ENCODE measurements around the gene DYRK1A.

DYRK1A gene

DNA sequence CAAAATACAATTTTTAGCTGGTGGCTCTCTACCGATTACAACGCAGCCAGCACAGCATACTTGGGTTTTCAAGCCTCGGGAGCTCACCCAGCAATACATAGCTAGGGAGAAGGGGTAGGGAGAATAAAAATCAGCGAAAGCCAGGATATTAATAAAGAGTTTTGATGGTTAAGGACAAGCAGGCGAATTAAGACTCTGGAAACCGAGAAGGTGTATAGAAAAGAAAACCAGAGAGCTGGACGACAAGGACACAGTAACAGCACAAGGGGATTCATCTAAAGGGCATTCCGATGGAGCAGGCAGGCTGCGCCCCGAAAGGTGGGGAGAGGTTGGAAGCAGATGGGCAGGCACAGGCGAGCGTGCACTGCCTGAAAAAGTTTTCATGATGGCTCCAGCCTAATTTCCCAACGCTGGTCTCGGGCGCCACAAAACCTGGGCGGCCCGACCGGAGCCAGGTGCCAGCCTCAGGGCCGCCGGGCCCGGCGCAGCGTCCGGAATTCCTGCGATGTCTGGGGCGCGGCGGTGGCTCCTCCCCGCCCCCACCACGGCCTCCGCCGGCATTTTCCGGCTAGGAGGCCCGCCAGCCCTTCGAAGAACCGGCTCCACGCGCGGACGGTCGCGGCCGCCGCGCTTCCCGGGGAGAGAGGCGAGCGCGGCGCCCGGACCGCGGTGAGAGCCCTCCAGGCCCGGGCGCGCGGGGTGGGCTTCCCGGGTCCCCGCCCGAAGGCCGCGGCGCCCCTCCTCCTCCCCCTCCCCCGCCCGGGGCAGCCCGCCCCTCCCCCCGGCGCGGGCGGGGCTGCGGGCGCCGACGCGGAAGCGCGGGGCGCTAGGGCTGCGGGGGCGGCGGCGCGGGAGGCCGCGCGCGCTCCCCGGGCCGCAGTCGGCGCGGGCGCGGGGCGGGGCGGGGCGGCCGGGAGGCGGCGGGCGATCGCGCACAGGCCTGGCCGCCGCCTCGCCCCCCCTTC is 774 bp upstream of the DYRK1A start:
- DNase-seq (ENCODE audit: low spot score) = peak; percentile 88

DNA sequence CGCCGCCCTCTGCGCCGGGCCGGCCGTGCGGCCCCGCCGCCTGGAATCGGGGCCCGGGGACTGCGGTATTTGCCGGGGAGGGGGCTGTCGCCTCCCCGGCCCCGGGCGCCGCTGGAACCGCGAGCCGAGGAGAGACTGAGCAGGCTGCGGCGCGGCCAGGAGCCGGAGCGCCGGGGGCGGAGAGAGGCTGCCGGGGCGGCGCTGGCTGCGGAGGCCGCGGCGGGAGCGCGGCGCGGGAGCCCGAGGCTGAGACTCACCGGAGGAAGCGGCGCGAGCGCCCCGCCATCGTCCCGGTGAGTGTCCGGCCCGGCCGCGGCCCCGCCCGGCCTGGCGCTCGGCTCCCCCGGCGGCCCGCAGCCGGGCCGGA is 746 bp downstream of the DYRK1A start:
- no peak for DNase-seq (ENCODE audit: low spot score)

DNA sequence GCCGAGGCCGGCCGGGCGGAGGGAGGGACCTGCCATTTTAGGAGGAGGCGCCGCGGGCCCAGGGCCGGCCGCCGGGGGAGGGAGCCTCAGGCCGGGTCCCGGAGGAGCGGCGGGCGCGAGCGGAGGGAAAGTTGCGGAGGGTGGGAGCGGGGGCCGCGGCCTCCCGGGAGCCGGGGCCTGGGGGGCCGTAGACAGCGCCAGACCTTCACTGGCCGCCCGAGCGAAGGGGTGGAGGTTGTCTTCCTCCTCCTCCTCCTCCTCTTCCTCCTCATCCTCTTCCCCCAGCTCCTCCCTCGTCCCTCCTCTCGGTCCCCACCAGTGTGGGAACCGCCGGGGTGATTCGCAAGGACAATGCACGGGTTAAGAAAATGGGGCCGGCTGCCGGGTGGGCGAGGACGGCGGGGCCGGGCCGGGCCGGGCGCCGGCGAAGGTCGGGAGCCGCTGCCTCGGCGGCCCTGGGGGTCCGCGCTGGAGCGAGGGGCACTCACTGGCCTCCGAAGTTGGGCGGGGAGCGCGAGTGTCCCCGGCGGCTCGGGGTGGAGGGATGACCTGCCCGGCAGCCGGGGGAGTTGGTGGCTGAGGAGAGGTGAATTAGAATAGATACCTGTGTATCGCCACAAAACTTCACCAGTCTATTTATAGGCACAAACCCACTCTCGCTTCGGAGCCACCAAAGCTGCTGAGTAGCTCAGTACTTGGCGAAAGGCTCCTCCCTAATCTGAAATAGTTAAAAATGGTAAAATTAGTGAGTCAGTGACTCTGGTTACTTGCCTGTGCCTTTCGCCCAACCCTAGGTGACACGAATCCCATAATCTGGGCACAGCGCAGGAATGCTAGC is 1.3 kb downstream of the DYRK1A start:
- DNase-seq (ENCODE audit: low spot score) = peak; percentile 57

DNA sequence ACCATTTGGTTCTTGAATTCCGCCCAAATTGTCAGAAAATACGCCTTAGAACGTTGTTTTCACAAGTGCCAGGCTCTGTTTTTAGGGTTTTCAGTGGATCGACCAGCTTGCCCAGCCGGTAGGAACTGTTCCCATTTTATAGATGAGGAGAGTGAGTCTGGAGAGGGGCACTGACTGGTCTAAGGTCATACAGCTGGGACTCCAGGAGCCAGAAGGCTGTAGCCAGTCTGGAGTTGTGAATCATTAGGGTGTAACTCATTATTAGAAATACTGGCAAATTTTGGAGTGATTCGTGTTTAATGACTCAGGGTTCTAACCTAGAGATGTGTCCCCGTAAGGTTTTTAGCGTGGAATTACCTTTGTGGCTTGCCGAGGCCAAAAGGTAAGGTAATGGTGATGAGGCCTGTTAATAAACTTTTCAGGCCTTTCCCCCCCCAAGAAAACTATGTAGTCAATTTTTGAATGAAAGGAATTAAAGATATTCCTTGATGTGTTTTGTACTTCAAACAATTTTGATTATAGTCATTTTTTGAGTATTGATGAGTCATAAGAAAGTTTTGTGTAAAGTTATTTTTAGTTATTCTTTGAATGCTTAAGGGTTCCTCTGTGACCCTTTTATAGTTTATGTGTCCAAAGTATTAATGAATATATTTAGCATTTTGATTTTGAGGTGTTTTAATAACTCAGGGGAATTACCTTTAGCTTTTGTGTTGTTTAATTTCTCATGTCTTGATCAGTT is 2.1 kb downstream of the DYRK1A start:
- no peak for DNase-seq (ENCODE audit: low spot score)

DNA sequence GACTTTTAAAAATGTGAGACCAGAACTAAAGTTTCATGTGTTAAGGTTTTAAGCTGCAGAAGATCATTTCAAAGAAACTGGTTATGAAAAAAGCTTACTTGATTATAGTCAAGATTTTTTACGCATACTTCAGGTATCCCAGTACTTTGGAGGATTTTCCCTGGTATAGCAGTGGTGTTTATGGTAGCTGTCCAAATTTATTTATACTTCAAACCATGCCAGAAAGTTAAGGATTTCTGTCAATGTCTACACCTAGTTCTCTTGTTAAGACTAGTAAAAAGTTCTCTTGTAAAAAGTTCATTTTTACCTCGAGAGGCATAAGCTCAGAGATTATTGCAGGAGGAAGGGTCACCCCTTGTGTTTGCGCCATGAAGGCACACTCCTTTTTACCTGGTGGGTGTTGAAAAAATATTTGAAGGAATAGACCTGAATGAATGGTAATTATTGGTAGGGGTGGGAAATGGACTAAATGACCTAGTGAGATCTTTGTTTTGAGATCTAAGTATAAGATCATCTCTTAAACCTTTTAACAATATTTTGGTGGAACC is 2.8 kb downstream of the DYRK1A start:
- no peak for DNase-seq (ENCODE audit: low spot score)

DNA sequence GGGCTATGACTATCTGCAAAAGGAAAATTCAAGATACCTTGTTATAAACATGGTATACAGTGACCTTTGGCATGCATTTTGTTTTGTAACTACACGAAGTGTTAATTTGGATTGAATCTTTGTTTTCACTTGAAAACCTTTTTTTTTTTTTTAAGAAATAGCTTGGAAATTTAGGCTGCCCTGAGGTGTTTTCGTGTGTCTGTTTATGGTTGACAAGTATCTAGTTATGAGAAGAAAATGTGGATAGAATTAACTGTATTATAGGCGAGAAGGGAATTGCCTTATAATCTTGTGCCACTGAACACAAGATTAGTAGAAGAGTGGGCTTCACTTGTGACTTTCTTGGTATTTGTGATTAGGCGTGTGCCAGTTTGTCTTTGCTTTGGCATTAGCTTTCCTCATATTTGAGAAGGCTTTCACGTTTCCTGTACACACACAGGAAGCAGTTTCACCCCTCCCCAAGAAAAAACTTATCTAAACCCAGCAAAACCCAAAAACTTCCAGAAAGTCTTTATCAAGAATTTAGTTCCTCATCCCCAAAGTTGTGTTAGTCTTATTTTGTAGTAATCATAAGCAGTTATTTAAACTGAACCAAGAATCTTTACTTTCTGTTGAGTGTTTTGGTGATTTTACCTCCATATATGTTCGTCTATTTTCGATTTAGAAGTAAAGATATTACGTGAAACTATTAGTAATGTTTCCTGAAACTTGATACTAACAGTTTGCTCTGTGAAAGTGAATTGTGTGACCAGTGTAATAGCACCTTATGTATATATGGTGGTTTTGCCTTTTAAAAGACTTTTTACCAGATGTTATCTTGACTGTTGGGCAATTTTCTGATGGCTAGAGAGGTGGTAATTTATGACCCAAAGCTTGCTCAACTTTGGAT is 3.8 kb downstream of the DYRK1A start:
- DNase-seq (ENCODE audit: low spot score) = no peak

DNA sequence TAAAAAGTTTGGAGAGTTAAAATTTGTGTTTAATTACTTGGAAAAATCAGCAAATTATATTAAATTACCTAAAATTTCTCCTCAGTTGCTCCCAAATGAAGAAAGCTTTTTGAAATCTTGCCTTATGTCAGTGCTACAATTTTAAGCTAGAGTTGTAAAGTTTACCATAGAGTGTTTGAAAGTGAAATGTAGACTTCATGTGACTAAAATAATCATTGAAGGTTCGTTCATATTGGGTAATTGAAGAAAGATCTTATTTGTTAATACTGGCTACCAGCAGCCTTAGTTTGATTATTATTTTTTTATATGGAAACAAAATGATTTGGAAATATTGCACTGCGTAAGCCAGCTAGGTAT is 4.4 kb downstream of the DYRK1A start:
- no peak for DNase-seq (ENCODE audit: low spot score)

DNA sequence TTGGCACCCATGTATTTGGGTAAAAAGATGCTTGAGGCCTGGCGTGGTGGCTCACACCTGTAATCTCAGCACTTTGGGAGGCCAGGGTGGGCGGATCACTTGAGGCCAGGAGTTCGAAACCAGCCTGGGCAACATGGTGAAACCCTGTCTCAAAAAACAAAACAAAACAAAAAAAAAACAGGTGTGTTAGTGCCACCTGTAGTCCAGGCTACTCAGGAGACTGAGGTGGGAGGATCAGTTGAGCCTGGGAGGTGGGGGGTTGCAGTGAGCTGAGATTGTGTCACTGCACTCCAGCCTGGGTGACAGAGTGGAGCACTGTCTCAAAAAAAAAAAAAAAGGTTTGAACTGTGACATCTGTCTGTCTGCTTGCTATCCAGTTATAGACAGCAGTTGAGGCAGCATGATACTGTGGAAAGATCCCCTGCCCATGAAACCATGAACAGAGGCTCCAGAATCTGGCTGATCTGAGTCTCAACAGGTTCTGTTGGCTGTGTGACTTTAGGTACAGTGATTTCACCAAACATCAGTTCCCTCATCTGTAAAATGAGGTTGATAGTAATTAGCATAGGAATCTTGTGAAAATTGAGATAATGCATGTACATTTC is 5.7 kb downstream of the DYRK1A start:
- DNase-seq (ENCODE audit: low spot score) = no peak

DNA sequence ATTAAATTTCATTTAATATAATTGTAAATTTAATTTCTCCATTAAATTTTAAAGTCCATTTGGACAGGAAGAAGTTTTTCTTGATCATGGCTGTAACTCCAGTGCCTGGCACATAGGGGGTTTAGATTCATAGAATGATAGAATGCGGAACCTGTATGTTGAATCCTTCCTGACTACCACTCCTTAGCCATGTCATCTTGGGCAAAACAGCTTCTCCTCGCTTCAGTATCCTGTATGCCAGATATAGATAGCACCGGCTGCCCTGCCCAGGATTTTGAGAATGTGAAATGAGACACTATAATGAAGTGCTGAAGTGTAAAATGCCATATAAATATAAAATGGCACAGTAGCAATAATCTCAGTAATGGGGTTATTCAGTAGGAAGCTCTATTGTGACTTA is 6.4 kb downstream of the DYRK1A start:
- no peak for DNase-seq (ENCODE audit: low spot score)

DNA sequence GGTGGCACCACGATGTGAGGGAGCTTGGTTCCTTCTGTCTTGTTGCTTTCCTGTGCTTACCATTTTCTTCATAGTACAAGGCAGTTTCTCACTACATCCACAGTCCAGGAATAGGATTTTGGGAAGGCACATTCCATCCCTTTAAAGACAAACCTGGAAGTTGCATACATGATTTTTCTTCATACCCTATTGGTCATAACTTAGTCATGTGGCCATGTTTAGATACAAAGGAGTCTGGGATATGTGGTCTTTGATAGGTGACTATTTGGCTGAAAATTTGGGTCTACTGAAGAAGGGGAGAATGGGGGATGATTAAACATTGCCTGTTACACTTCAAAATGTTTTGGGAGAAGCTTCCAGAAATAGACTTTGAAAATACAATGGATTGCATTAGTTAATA is 7.0 kb downstream of the DYRK1A start:
- DNase-seq (ENCODE audit: low spot score) = no peak

DNA sequence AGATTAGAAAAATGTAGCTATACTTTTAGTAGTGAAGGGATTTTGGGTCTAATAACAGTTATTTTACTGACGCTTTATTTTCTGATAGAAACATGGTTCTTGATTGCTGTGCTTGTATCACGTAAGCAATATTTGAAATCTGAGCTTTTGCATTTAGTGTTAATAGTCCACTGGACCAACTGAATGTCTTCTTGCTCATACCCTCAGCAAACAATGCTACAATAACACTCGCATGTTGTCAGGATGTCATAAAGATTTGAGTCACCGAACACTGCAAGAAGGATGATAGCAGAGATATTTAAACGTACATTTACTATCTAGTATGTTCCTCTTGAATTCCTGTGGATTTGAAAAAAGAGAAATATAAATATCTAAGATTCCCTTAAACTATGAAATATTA is 7.5 kb downstream of the DYRK1A start:
- no peak for DNase-seq (ENCODE audit: low spot score)

DNA sequence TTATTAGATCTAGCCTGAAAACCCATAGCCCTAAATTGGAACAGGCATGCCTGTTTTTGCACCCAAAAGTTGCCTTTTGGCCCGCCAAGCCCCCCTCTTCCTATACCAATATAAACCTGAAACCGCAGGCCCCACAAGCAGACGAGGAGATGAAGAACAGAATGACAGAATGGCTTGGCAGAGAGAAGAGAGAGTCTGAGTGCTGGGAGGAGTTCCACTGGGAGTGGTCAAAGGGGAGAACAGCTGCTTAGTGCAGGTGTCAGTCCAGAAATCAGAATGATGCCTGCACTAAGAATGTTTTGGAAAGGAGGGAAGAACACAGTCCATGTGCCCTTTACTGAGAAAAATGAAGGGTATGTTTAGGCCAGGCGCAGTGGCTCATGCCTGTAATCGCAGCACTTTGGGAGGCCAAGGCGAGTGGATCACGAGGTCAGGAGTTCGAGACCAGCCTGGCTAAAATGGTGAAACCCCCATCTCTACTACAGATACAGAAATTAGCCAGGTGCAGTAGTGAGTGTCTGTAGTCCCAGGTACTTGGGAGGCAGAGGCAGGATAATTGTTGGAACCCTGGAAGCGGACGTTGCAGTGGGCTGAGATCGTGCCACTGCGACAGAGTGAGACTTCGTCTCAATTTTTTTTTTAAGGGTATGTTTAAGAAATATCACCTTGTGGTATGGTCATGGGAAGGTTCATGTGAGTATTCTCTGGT is 9.4 kb downstream of the DYRK1A start:
- DNase-seq (ENCODE audit: low spot score) = no peak

DNA sequence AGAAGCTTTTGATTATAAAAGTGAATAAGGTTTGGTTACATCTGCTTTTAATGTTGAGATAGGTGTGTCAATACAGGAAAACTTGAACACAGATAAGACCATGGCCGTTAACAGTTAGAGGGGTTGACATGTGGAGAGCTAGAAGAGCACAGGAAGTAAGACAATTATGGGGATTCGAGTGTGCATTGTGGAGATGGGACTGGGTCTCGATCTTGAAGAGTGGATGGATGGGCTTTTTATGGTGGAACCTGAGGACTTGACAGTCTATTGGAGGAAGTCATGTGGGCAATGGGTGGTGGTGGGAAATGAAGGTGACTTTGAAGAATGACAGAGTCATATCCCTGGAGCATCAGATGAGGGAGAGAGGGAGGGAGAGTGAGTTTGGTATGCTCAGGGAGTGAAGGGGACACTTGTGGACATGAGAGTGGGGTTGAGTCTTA is 12.1 kb downstream of the DYRK1A start:
- no peak for DNase-seq (ENCODE audit: low spot score)

DNA sequence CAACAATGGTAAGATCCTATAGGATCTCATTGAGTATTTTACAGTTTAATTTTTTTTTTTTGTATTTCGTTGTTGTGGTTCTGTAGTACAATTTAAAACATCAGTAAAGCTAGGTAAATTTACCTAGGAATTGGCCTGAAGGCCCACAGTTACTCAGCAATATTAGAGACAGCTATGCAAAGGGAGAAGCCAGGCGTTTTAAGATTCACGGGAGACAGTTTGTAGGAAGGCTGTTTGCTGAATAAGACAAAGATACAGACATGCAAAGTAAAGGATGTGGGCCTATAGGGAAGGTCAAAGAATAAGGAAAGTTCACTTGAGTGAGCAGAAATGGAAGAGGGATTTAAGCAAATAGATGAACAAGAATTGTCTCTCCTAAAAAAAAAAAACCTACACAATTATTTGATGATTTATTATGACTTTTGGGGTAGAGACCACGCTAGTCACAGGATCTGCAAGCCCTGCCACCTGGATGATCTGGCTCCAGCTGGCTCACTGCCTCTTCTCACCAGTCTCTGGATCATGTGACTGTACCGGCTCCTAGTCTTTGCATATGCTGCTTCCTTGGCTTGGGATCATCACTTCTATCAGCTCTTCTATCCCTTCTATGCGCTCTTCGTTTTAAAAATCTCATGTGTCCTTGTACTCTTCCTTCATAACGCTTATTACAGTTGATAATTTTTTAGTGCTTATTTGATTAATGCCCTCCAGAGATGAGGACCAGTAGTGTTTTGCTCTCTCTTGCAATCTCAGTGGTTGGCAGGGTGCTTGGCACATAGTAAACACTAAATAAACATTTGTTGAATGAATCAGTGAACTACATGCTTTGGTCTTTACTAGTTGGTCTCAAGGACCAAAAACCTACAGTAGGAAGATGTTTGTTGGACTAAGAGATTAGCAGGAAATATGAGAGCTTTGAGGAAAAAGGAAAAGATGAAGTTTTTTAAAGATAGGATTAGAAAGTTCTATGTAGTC is 14.1 kb downstream of the DYRK1A start:
- no peak for DNase-seq (ENCODE audit: low spot score)

DNA sequence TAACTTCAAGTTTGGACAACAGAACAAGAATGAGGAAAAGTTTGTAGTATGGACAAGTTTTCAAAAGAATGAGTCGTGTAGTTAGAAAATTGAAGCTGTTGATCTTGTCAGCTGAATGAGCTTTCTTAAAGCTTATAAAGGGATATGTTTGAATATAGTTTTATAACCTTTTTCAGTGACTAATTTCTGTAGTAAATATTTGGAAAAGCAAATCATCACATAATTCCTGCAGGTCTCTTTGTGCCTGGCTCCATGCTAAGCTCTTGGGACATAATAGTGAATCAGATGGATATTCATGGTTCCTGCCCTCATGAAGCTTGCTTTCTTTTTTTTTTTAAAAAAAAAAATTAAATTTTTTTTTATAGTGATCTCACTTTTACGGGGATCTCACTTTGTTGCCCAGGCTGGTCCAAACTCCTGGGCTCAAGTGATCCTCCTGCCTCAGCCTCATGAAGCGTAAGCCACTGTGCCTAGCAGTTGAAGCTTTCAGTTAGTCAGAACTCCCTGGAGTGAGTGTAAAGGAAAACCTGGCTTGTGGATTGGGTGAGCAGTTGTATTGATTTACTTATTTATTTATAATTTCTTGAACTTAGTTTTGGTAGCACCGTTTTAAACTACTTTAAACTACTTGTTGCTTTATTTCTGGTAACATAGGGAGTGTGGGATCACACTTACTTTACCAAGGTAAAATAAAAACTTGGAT is 15.5 kb downstream of the DYRK1A start:
- no peak for DNase-seq (ENCODE audit: low spot score)

DNA sequence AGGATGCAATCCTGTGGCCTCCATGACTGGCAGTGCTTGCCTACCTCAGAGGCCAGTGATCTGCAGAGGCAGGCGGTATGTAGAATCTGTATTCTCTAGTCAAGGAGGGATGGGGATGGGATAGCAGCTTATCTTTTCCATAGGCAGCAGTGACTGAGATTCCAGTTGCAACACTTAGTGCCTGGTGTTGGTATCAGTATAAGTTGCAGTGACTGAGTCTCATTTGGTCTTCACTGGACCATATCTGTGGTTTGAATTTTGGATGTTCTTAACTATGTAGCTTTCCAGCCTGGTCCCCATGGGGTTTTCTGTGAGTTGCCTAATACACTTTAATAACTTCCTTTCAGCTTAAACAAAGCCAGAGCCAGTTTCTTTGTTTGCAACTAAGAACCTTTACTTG is 16.5 kb downstream of the DYRK1A start:
- no peak for DNase-seq (ENCODE audit: low spot score)

DNA sequence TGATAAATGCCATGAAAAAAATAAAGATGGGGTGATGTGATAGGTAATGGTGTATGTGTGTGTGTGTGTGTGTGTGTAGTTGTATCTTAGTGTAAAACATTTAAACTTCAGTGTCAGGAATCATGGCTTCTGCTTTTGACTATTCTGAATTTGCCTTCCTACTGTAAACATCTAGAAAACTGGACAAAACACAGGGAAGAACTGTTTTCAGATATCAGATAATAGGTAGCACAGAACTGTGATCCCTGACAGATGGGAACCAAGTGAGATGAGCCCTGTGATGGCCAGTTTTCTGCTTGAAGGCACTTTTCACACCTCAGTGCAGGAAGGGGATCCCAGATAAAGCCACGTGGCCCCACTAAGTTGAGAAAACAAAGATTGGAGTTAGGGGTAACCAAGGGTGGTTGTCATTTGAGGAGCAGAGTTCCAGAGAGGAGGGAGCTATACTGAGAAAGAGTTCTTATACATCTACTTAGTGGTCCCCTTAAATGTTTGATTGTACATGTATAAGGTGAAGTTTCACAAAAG is 17.3 kb downstream of the DYRK1A start:
- no peak for DNase-seq (ENCODE audit: low spot score)

DNA sequence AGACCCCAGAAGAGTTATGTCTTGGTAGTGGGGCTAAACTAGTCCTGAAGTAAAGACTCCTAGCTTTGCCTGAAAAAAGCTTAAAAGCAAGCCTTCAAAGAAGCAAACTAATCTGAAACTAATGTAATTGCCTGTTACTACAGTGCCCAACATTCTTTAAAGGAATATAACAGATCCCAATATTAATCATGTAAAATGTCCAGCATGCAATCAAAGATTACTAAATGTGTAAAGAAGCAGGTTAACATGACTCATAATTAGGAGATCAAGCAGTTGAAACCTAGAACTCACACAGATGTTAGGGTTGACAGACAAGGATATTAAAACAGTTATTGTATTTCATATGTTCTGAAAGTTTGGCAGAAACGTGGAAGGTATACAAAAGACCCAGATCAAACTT is 17.8 kb downstream of the DYRK1A start:
- DNase-seq (ENCODE audit: low spot score) = no peak

Measured in ecto neural progenitor cell (in vitro differentiated cells).